Stimulated activated CD8-positive, alpha-beta memory T cell treated with anti-CD3 and anti-CD28 coated beads, Interleukin-12 subunit alpha, Interleukin-12 subunit beta, amount 100 ng/mL, for 1 hour (primary cell): ENCODE measurements around the gene TMEM86A.
"Not testable (repeated sequence)": the region's sequence is repeated elsewhere in the genome, so short reads cannot be mapped to it uniquely, and the experiment has no call there.

ENCODE experiments used
- DNase-seq: peaks from one replicate; pipeline ENCODE4 v3.0.0-alpha.2; 2020; ENCODE audit warnings: low read depth

TMEM86A gene, protein sequence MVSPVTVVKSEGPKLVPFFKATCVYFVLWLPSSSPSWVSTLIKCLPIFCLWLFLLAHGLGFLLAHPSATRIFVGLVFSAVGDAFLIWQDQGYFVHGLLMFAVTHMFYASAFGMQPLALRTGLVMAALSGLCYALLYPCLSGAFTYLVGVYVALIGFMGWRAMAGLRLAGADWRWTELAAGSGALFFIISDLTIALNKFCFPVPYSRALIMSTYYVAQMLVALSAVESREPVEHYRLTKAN

DNA sequence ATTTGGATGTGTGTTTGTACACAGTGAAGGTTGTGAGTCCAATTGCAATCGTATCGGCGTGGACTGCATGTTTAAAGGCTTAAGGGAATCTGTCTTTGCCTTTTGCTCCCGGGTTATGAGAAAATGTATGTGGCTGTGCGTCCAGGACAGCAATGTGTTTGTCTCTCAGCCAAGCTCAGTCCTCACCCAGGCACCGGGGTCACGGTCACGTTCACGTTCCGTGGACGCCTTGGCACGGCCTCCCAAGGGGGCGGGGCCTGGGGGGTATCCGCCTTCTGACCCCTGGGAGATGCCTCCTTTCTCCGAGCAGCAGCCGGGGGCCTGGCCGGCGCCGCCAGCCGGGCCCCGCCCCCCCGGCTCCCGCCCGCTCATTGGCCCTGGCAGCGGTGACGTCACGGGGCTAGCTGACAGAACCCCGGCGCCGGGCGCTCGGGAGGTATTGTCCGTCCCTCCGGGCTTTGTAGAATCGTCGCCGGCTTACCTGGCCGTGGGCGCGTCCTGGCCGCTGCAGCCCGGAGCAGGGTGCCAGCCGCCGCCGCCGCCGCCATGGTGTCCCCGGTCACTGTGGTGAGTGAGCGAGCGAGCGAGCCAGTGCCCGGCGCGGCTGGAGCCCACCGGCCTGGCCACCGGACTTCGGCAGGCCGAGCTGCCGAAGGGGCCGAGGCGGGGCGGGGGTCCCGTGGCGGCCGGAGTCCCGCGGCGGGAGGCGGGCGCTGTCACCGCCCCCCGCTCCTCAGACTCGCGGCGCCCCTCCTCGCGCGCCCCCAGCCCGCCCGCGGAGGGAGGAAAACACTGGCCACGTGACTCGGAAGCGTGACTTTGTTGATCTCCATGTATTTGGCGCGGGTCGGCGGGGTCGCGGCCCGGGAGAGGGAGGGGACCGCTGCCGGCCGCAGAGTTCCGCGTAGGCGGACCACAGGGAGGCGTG is at the start of gene TMEM86A:
Gene TMEM86A, plus strand, starts transcription at position 439 of the 928 bp plus-strand sequence. Its CDS starts 108 bp downstream, at position 547.
- peak; percentile 86 for DNase-seq

DNA sequence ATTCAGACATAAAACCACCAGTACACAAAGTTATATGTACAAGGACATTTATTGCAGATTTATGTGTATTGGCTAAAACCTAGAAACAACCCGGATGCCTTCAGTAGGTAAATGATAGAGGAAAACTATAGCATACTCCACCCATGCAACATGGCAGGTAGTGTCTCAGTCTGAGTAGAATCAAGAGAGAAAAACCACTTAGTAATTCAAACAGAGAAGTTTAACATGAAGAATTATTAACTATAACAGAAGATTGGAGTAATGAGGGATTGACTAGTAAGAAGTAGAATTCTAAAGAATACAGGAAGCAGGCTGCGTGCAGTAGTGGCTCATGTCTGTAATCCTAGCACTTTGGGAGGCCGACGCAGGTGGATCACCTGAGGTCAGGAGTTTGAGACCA is 48.2 kb upstream of the TMEM86A start:
- no peak for DNase-seq

DNA sequence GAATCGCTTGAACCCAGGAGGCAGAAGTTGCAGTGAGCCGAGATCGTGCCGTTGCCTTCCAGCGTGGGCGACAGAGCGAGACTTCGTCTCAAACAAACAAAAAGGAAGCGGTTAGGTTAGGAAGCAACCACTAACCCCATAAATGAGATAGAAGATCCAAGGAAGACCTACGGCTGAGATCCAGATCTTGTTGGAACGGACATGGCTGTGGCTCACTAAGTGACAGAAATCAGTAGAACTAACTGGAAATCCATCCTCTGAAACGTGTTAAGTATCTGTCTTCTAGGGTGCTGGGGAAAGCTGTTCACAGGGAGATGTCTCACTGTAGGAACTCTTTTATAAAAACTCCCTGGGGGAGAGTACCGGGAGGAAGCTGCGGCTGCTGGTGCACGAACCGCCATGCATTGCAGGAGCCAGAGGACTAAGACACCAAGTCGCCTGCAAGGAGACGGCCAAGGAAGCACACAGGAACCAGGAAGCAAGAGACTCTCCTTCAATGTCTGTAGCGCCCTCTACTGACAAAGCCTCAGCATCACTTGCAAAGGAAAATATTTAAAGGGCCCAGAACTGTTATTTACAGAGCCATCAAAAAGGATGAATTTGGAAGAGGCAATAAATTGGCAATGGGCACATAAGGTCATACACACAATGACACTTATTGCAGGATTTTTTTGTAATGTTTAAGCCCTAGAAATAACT is 47.6 kb upstream of the TMEM86A start:
- DNase-seq: no peak

DNA sequence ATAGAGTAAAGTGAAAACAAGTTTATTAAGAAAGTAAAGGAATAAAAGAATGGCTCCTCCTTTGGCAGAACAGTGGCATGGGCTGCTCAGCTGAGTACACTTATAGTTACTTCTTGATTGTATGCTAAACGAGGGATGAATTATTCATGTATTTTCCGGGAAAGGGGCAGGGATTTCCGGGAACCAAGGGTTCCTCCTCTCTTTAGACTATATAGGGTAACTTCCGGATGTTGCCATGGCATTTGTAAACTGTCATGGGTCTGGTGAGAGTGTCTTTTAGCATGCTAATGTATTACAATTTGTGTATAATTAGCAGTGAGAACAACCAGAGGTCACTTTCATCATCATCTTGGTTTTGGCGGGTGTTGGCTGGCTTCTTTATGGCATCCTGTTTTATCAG is 40.9 kb upstream of the TMEM86A start:
- DNase-seq: no peak

DNA sequence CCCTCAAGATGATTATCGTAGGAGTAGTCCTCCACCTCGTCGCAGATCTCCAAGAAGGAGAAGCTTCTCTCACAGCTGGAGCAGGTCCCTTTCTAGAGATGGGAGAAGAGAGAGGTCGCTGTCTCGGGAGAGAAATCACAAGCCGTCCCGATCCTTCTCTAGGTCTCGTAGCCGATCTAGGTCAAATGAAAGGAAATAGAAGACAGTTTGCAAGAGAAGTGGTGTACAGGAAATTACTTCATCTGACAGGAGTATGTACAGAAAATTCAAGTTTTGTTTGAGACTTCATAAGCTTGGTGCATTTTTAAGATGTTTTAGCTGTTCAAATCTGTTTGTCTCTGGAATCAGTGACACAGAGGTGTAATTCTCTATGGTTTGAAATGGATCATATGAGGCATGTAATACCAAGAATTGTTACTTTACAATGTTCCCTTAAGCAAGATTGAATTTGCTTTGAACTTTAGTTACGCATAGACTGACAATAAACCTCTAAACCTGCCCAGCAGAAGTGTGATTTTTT is 33.2 kb upstream of the TMEM86A start:
- not testable (repeated sequence) for DNase-seq

DNA sequence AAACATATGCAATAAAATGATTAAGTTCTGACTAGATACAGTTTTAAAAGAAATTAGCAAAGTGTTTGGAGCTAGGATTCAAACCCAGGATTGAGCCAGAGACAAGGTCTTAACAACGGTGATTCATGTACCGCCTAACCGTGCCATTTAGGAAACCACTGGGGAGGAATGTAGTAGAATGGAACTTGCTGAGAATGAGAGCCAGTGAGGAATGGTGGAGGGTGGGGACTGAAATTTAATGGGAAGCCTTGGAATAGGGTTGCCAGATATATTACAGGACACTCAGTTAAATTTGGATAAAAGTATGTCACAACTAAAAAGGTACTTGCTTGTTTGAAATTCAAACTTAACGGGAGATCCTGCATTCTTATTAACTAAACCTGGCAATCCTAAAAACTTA is 30.4 kb upstream of the TMEM86A start:
- DNase-seq: no peak

DNA sequence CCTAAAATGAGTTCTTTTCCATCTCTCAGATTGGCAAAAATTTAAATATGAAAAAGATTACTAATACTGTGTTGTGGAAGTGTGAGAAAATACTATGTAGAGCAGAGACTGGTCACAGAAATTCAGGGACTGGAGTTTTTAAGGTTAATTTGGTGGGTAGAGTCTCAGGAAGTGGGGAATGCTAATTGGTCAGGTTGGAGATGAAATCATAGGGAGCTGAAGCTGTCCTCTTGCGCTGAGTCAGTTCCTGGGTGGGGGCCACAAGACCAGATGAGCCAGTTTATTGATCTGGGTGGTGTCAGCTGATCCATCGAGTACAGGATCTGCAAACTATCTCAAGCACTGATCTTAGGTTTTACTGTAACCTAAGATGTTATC is 29.4 kb upstream of the TMEM86A start:
- DNase-seq: no peak

DNA sequence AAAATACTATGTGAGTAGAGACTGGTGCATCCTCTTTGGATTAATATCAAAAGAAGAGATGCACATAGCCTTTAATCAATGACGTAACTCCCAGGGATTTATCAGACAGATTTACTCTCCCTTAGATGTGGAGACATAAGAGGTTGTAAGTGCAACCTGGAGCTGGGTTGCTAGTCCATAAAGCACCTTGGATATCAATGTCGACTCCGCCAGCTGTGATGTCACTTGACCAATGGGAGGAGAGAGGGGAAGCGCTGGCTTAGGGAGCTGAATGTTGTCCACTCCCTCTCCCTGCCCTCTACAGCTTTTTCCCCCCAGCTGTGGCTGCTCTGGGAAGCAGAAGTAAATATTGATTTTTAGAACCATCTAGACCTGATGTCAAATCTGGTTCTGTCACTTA is 28.9 kb upstream of the TMEM86A start:
- DNase-seq: no peak

DNA sequence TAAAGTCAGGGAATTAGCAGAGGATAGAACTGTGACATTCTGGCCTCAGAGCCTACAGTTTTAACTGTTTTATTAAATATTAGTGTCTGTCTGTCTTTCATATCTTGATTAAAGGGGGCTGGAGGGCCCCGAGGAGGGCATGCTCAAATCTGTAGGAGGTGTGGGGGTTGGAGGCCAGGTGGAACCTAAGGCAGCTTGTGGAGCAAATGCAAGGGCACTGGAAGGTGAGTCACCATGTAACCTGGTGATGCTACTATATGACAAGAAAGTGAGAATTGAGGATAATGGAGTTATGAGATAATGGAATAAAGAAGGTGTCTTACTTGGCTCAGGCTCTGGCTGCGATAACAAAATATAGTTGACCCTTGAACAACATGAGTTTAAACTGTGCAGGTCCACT is 27.3 kb upstream of the TMEM86A start:
- no peak for DNase-seq

DNA sequence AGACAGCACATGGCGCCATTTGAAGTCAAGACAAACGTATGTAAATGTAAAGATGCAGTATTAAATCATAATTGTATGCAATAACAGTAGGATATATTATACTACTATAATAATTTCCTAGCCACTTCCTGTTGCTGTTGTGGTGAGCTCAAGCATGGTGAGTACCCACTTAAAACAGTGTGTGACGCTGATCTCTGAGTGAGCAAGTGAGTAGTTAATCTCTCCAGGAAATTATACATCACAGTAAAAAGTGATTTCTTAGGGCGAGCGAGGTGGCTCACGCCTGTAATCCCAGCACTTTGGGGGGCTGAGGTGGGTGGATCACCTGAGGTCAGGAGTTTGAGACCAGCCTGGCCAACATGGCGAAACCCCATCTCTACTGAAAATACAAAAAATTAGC is 26.4 kb upstream of the TMEM86A start:
- peak; percentile 34 for DNase-seq

DNA sequence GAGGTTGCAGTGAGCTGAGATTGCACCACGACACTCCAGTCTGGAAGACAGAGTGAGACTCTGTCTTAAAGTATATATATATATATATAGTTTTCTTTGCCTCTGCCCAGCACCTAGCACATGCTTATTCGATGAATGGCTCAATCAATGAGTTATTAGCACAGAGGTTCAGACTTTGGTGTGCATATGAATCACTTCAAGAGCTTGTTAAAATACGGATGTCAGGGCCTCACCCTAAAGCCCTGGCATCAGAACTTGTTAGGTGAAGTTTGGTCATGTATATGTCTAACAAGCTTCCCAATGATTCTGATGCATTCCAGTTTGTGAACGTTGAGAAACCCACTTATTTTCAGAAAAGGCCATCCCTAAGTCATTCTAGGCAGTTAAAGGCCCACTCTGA is 21.8 kb upstream of the TMEM86A start:
- DNase-seq: no peak

DNA sequence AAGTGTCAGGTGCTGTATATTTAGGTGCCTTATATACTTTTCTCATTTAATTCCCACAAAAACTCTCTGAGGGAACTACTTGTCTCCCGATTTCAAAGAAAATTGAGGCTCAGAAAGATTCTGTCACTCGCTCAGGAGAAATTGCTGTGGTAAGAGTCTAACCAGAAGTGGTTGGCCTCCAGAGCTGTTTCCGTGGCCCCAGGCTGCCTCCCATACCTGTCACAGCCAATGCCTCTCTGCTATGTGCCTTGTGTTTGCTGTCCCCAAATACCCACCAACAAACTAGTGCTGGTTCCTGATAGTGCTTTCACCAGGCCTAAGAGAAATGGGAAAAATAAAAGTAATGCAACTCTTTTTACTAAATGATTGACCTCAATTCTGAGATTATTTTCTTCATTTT is 21.0 kb upstream of the TMEM86A start:
- DNase-seq: no peak

DNA sequence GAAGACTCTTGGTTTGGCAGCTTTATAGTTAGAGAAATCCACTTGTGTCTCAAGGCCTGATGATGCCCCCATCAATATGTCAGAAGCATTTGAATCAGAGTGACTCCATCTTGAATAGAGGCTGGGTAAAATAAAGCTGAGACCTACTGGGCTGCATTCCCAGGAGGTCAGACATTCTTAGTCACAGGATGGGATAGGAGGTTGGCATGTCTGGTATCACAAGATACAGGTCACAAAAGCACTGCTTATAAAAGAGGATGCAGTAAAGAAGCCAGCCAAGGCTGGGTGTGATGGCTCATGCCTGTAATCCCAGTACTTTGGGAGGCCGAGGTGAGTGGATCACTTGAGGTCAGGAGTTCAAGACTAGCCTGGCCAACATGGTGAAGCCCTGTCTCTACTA is 16.6 kb upstream of the TMEM86A start:
- not testable (repeated sequence) for DNase-seq

DNA sequence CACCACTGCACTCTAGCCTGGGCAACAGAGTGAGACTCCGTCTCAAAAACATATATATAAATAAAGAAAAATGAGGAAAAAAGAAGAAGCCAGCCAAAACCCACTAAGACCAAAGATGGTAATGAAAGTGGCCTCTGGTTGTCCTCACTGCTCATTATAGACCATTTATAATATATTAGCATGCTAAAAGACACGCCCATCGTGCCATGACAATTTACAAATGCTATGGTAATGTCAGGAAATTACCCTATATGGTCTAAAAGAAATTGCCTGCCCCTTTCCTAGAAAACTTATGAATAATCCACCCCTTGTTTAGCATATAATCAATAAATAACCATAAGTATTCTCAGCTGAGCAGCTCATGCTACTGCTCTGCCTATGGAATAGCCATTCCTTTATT is 16.1 kb upstream of the TMEM86A start:
- DNase-seq: no peak

DNA sequence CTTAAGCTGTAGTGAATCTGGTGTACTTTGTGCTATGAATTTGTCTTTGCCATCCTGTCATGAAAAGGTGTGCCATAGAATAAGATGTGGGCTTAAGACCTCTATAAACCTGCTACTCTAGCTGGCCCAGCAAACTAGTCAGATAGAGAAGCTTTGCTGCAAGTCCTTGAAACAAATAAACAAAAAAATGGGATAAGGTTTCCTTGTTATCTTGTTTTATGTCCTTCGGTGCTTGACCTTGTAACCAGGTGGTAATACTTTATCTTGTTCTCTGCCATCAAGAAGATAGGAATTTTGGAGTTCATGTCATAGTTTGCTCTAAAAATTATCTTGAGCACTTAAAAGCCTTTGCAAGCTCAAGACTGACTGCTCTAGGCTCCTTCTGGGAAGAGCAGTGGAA is 14.3 kb upstream of the TMEM86A start:
- DNase-seq: no peak

DNA sequence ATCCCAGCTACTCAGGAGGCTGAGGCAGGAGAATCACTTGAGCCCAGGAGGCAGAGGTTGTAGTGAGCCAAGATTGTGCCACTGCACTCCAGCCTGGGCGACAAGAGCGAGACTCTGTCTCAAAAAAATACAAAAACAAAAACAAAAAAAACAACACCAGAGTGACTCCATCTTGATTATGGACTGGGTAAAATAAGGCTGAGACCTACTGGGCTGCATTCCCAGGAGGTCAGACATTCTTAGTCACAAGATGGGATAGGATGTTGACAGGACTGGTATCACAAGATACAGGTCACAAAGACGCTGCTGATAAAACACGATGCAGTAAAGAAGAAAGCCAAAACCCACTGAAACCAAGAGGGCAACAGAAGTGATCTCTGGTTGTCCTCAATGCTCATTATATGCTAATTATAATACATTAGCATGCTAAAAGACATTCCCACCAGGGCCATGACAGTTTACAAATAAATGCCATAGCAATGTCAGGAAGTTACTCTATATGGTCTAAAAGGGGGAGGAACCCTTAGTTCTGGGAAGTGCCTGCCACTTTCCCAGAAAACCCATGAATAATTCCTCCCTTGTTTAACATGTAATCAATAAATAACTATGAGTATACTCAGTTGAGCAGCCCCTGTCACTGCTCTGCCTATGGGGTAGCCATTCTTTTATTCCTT is 7.0 kb upstream of the TMEM86A start:
- DNase-seq: not testable (repeated sequence)

DNA sequence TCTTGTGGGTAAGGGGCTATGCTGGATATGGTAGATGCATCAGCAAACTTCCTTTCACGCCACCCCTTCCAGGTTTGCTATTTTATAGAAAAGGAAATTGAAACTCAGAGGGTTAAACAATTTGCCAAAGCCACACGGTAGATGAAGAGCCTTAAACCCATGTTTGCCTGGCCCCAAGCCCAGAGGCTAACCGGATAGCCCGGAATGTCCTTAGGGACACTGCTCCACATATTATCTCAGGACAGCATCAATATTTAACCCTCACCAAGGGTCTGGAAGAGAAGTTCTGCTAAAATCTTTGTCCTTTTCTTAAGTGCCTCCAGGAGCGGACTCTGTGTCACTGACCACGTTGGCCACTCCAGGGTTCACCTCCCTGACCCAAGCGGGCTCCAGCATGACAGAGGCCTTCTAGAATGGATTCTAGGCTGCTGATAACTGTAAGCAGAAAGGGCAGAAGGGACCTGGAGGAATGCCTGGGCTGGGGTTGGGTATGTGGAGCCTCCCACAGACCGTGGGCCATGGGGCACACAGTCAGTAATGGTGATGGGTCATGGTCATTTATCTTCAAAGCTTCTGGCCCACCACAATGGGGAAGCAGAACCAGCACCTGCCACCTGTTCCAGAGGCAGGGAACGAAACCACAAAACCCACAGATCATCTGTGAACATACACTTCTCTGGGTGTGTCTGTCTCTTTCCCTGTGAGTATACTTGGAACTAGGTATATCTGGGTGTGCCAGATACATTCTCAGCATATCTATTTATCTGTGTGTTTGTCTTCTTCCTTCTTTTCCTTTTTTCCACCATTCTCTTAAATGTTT is 5.4 kb upstream of the TMEM86A start:
- DNase-seq: no peak

DNA sequence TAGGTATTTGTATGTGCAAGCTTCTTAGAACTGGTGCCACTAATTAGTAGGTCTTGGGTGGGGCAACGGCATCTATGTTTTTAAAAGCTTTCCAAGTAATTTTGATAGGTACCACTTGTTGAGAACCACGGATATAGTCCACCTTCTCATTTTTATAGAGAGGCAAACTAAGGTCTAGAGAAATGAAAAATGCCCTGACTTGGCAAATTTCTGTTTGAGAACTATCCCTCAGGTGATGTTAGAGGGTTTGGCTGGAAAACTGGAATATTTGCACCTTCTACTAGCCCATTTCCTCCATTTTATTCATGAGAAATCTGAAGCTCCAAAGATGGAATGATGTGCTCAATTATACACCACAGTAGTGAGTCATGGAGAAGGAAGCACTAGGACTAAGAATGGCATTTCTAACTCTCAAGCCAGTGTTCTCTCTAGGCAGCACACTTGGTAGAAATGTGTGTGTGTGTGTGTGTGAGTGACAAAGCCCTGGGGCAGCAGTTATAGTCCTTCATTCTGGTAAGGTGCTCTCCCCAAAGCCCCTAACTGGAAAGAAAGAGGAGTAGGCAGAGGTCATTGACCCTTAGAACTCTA is 1.8 kb upstream of the TMEM86A start:
- DNase-seq: no peak

DNA sequence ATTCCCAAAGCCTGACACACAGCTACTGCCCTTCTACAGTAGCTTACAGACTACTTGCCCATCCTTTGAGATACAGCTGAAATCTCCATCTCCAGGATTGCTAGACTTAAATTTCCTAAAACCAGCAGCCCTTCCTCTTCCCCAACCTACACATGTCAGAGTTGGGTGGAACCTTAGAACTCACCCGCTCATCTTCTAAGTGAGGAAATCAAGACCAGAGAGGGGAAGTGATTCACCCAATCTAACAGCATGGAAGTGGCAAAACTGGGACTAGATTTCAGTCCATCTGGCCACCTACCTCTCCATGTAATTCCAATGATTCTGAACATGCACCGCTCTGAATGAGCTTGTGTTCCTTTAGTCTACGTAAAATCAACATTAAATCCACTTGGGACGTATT is 1.0 kb upstream of the TMEM86A start:
- no peak for DNase-seq

DNA sequence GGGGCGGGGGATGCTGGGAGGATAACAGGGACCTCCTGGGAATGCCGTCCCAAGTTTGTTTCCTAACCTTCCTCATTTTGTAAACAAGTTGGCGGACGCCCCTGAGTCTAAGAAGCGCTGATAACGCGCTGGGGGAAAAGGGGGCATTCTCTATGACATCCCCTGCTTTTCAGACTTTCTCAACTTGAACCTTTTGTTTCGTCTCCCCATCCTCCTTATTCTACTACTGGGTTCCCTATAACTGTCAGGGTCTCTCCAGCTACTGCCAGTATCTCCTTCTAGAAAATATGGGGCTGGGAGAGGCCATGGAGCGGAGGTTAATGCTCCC is 654 bp downstream of the TMEM86A start:
- DNase-seq: no peak

DNA sequence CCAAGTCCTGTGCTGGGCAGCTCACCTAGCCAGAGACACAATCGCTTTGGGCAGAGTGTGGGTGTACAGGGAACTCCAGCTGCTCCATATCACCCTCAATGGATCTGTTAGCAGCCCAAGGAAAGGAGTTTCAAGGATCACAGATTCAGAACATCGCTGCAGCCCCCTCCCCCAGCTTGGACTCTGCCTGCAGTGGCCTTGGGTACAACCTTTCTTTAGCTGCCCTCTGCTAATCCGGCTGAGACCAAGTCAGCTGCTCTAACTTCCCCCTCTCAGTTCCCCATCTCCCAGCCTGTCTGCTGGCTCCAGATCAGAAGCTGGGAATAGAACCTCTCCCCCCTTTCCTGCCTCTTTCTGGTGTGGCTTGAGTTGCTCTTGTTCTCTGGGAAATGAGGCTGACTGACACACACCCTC is 1.3 kb downstream of the TMEM86A start:
- DNase-seq: no peak
